ENCODE data around the gene SCGB2A2. TPM values are rescaled to one million over a fixed set of nuclear protein-coding genes. Genes with fewer than 3 reads are reported as not detected.

The SCGB2A2 gene
- total and polyA plus RNA-seq, 2 experiments from 2014 or later, result not detected

GRCh38 chr11:62306227-62306626 lies 36.3 kb downstream of the SCGB2A2 start:
- no peak overlapping the region for H2AFZ ChIP-seq
- H3K9me2 ChIP-seq (ENCODE audit: insufficient read depth), result no peaks in the 10 kb centered on the region
- no peaks in the 10 kb centered on the region for H3F3A ChIP-seq (replicated peaks; ENCODE audit: low read depth)
- peaks cover 11% of the 10 kb centered on the region for H3K9me3 Mint-ChIP-seq
- H3K27ac ChIP-seq (ENCODE audit: low read depth), result no peak overlapping the region
- no peak; the same call in 1 of the 3 replicates for ATAC-seq
- no peaks in the 10 kb centered on the region for H3K36me3 Mint-ChIP-seq (ENCODE audit: low read depth)
- no peaks in the 10 kb centered on the region for H3K27me3 Mint-ChIP-seq (ENCODE audit: insufficient read depth, low read depth, poor library complexity)
- H3K4me1 Mint-ChIP-seq, result no peaks in the 10 kb centered on the region
- H3K27me3 ChIP-seq (ENCODE audit: insufficient read depth), result no peaks in the 10 kb centered on the region
- no peaks in the 10 kb centered on the region for H4K20me1 ChIP-seq (replicated peaks; ENCODE audit: insufficient read depth)
- no peaks in the 10 kb centered on the region for H3K4me1 ChIP-seq (ENCODE audit: insufficient read depth)
- peak; percentile 36 for DNase-seq (ENCODE audit: low spot score)
- H3K4me2 ChIP-seq, result no peak overlapping the region
- no peak overlapping the region for H3K4me3 Mint-ChIP-seq
- TF ChIP-seq ZNF114 (CRISPR knock-in tag; IDR thresholded peaks at IDR 0.05), result no peak
- TF ChIP-seq EZH2phosphoT487 (IDR thresholded peaks at IDR 0.05; ENCODE audit: unreplicated experiment), result no peak
- TF ChIP-seq ZNF462 (CRISPR knock-in tag; IDR thresholded peaks at IDR 0.05), result no peak
- no peak for TF ChIP-seq EZH2 (IDR thresholded peaks at IDR 0.05; ENCODE audit: low read depth, unreplicated experiment)
- no peak for TF ChIP-seq REST (IDR thresholded peaks at IDR 0.05; ENCODE audit: unreplicated experiment)
- no peak for TF ChIP-seq STAT1 (IDR thresholded peaks at IDR 0.05; ENCODE audit: unreplicated experiment)
- no peak for TF ChIP-seq POLR2AphosphoS5 (IDR thresholded peaks at IDR 0.05; ENCODE audit: low read depth)
- no peak for TF ChIP-seq CREB1 (CRISPR knock-in tag; IDR thresholded peaks at IDR 0.05; ENCODE audit: low read depth)
- TF ChIP-seq ZNF331 (CRISPR knock-in tag; IDR thresholded peaks at IDR 0.05; ENCODE audit: low read depth), result no peak
- TF ChIP-seq NANOG (IDR thresholded peaks at IDR 0.05; ENCODE audit: borderline replicate concordance), result no peak
- no peak for TF ChIP-seq JUNB (IDR thresholded peaks at IDR 0.05; ENCODE audit: unreplicated experiment)
- TF ChIP-seq ETS1 (IDR thresholded peaks at IDR 0.05), result no peak
- no peak for TF ChIP-seq CTCF (conservative IDR thresholded peaks at IDR 0.05; ENCODE audit: low read depth in 2 of 2)
- H3K4me3 ChIP-seq, result no peak overlapping the region
- no peak overlapping the region for H3K27ac Mint-ChIP-seq
- H3K79me2 ChIP-seq (replicated peaks; ENCODE audit: insufficient read depth), result no peaks in the 10 kb centered on the region
- H3K36me3 ChIP-seq (ENCODE audit: insufficient read depth), result no peaks in the 10 kb centered on the region

All from GM23338 (cell line).